GM12872 (cell line): ENCODE measurements around the gene TRAPPC10.

ENCODE experiments used
- TF ChIP-seq, protein P1 (sequence below): IDR thresholded peaks from 3 replicates; pipeline ENCODE4 v1.5.1; 2011; ENCODE audit warnings: low read depth, mild to moderate bottlenecking, low read length, moderate library complexity; ENCODE audit not compliant: insufficient read depth

TRAPPC10 gene

DNA sequence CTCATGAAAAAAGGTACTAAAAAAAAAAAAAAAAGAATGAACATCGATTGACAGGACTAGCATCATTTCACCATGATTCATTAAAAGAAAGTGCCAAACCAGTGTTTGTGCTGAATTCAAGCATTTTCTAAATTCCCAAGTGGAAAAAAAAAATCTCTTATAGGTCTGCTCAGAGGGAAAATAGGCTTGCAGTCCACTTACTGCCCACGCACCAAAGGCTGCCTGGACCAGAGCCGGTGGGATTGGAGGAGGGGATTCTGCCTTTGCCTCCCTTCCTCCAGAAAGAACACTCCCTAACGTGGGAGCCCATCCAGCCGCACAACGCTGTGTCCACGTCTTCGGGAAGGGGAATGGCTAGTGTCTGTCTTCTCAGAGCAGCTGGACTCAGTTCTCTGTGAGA is 5.5 kb upstream of the TRAPPC10 start:
- TF ChIP-seq, protein P1, sequence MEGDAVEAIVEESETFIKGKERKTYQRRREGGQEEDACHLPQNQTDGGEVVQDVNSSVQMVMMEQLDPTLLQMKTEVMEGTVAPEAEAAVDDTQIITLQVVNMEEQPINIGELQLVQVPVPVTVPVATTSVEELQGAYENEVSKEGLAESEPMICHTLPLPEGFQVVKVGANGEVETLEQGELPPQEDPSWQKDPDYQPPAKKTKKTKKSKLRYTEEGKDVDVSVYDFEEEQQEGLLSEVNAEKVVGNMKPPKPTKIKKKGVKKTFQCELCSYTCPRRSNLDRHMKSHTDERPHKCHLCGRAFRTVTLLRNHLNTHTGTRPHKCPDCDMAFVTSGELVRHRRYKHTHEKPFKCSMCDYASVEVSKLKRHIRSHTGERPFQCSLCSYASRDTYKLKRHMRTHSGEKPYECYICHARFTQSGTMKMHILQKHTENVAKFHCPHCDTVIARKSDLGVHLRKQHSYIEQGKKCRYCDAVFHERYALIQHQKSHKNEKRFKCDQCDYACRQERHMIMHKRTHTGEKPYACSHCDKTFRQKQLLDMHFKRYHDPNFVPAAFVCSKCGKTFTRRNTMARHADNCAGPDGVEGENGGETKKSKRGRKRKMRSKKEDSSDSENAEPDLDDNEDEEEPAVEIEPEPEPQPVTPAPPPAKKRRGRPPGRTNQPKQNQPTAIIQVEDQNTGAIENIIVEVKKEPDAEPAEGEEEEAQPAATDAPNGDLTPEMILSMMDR: no peak

DNA sequence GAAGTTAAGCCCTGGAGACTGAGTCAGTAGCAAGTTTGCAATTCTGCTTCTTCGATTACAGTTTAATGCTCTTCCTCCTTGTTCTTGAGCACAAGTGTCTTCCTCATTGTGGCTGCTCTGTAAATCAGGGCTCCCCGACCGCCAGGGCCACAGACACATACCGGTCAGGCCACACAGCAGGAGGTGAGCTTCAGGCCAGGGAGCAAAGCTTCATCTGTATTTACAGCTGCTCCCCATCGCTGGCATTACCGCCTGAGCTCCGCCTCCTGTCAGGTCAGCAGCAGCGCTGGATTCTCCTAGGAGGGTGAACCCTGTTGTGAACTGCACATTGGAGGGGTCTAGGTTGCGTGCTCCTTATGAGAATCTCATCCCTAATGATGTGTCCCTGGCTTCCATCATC is 1.7 kb upstream of the TRAPPC10 start:
- TF ChIP-seq, protein P1: no peak

DNA sequence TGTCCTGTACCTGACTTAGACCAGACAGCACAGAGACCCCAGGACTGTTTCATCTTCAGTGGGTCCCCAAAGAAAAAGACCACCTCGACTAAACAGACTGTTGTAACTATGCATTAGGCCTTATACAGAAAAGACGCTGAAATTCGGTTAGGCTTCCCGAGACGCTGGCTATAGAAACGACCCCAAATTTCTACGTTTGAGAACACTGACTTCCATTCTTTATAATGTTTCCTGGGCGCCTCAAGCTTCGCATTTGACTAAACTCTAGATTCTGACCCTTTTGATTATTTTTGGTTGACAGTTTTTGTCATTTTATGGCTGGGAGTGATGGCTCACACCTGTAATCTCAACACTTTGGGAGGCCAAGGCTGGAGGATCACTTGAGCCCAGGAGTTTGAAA is 986 bp upstream of the TRAPPC10 start:
- TF ChIP-seq, protein P1: no peak

DNA sequence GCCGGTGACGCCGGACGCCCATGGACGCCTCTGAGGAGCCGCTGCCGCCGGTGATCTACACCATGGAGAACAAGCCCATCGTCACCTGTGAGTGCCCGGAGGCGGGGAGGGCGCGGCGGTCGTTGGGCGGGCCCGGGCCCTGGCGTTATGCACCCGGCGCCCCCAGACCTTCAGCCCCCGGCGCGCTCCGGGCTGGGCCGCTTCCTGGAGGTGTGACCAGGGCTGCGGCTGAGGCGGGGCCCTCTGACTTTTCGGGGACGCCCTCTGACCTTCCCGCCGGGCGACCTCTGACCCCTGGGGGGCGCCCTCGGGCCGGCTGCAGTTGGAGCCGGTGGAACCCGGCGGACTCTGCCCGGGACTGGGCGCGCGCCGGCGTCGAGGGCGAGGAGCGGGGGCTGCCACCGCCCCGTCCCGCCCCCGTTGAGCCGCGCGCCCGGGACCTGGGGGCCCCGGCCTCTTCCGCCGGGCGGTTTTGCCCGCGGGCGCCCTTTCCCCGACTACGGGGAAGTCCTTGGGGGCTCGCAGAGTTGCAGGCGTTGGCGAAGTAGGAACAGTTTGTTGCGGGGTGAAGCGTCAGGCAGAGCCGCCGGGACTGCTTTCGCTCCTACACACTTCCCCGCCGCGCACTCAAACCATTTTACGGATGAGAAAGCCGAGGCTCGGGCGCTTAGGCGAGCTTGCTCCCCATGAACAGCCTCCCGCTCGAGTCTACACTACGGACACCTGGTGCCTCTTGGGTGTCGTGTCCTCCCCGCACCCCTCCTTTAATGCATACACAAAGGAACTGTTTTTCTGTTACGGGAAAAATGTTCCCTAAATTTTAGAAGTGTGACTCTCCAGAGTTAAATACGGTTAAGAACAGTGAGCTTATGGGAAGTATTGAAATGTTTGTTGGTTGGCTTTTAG is 618 bp downstream of the TRAPPC10 start:
- TF ChIP-seq, protein P1: peak; percentile 56

DNA sequence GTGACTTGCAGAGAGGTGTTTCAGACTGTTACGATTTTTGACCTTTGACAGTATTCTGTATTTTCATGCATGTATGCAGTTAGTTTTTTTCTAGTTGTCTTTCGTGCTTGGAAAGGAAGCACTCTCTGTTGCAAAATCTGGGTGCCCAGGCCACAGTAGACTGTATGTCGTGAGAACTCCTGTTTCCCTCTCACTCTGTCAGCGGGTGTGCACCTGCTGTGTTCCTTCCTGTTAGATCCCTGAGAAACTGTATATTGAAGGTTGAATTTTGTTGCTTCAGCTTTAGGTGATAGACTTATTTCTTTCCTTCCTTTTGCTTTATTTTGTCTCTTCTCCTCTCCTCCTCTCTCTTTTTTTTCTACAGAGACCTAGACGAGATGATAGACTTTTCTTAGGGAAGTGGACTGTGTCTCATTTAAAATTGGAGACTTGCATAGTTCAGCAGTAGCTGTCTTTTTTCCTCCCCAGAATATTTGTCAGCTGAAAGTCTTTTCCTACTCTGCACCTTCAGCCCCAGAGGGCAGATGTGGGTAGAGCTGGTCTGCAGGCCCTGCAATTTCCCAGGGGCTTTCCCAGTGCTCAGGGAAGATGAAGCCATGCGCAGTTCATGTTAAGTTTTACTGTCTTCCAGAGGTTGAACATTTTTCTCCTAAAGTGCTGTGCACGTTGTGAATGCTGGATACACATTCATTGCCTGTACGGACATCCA is 1.4 kb downstream of the TRAPPC10 start:
- TF ChIP-seq, protein P1: no peak

DNA sequence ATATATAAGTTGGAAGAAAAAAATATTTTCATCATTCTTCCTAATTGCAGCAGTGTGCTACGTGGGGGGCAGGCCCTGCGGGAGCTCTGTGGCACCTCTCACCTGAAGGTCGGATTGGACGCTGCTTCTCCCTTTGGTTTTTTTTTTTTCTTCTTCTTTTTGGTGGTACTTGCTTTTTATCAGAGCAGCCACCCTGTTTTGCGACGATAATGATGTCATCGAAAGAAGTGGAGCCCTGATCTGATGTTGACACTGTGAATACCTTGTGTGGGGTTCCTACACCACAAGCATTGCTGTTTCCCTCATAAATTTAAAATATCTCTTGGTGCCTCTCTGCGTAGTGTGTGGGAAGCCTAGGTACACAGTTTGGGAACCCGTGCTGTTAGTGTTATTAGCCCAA is 5.5 kb downstream of the TRAPPC10 start:
- TF ChIP-seq, protein P1: no peak

DNA sequence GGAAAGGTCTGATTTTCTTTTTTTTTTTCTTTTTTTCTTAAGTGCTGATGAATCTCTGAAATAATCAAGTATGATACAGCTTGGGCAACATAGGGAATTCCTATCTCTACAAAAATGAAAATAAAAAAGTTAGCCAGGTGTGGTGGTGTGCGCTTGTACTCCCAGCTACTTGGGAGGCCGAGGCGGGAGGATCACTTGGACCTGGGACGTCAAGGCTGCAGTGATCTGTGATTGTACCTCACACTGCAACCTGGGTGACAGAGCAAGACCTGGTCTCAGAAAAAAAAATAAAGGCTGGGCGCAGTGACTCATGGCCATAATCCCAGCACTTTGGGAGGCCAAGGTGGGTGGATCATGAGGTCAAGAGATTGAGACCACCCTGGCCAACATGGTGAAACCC is 6.0 kb downstream of the TRAPPC10 start:
- TF ChIP-seq, protein P1: no peak
